HCT116 (cell line): ENCODE measurements around the gene GIT1. TPM values are rescaled to one million over a fixed set of nuclear protein-coding genes. Genes with fewer than 3 reads are reported as not detected.

Experiments
- ATAC-seq: fragments of 200-7000 bp; cut with Tn5 transposase; 2 replicates; pipeline ENCODE4 v1.9.1; 2020; ENCODE audit warnings: mild to moderate bottlenecking, moderate library complexity
- BruUV-seq: library from RNA; stranded (reverse); fragments of 400-500 nt; replicated peaks from 2 replicates; lab custom pipeline; 2021; lab: Mats Ljungman, UMichigan
- CTCF ChIA-PET: fragments of 300-600 bp; sonication (Branson Sonifier 250); formaldehyde crosslinking; loops from one replicate; lab custom pipeline; 2021; ENCODE audit warnings: antibody characterized with exemption; lab: Charles Lee
- POLR2A ChIA-PET: fragments of 300-600, 350-600 bp; sonication (Branson Sonifier 250); formaldehyde crosslinking; loops from one replicate; lab custom pipeline; 2021; ENCODE audit warnings: antibody characterized with exemption; lab: Charles Lee
- RAD21 ChIA-PET, 2 experiments: fragments of 300-600 bp; sonication (Branson Sonifier 250); formaldehyde crosslinking; loops; one replicate each; lab custom pipeline; 2023; ENCODE audit warnings: low total read pairs in 2 of 2; ENCODE audit not compliant: uncharacterized antibody in 2 of 2, unreplicated experiment in 2 of 2, low non-redundant PET in 1 of 2; lab: Charles Lee
- DNase-seq: peaks from one replicate; pipeline ENCODE4 v3.0.0-alpha.2; 2010; ENCODE audit warnings: low read depth, low spot score
- H2AFZ ChIP-seq: fragments of 200-600 bp; shearing (Covaris generic), sonication (generic); 2 replicates; pipeline ENCODE4 v1.6.1; 2017; ENCODE audit warnings: low read depth, mixed run types, mixed read lengths, antibody characterized with exemption, low read length; ENCODE audit not compliant: poor library complexity, severe bottlenecking
- H3K27ac ChIP-seq: 2 replicates; pipeline ENCODE4 v1.5.1; 2012; ENCODE audit warnings: low read depth, low read length
- H3K27me3 ChIP-seq: fragments of 200-600 bp; sonication (generic); 2 replicates; pipeline ENCODE4 v1.6.1; 2016; ENCODE audit warnings: mixed run types, low read length, mixed read lengths; ENCODE audit not compliant: insufficient read depth
- H3K36me3 ChIP-seq, 2 experiments: fragments of 200-500 bp in 1 of 2; fragments of 200-600 bp in 1 of 2; sonication (Bioruptor generic) in 1 of 2; sonication (generic) in 1 of 2; 2 replicates each; pipeline versions ENCODE4 v1.5.1 to v1.6.1; 2014 to 2016; ENCODE audit warnings: low read length in 2 of 2, inconsistent platforms in 1 of 2, mixed read lengths in 1 of 2, mixed run types in 1 of 2; ENCODE audit not compliant: insufficient read depth in 2 of 2, control insufficient read depth in 1 of 2
- H3K4me1 ChIP-seq, 2 experiments: fragments of 200-600 bp in 1 of 2; sonication (generic) in 1 of 2; 2 replicates each; pipeline versions ENCODE4 v1.5.1 to v1.6.1; 2012 to 2017; ENCODE audit warnings: low read length in 2 of 2, inconsistent platforms in 1 of 2, mild to moderate bottlenecking in 1 of 2, mixed read lengths in 1 of 2, mixed run types in 1 of 2, moderate library complexity in 1 of 2; ENCODE audit not compliant: insufficient read depth in 2 of 2, control insufficient read depth in 1 of 2
- H3K4me2 ChIP-seq: fragments of 200-600 bp; sonication (generic); 2 replicates; pipeline ENCODE4 v1.6.1; 2017; ENCODE audit warnings: mixed run types, low read length, mixed read lengths
- H3K4me3 ChIP-seq, 2 experiments: fragments of 200-600 bp in 1 of 2; sonication (generic) in 1 of 2; replicated peaks in 1 of 2; 2 replicates each; pipeline ENCODE4 v1.5.1; 2011 to 2016; ENCODE audit warnings: low read length in 2 of 2, control low read depth in 1 of 2, low read depth in 1 of 2, mild to moderate bottlenecking in 1 of 2, mixed read lengths in 1 of 2, mixed run types in 1 of 2
- H3K79me2 ChIP-seq: fragments of 200-600 bp; sonication (generic); 2 replicates; pipeline ENCODE4 v1.6.1; 2017; ENCODE audit warnings: mild to moderate bottlenecking, mixed run types, low read length, moderate library complexity, mixed read lengths; ENCODE audit not compliant: insufficient read depth
- H3K9ac ChIP-seq: fragments of 200-600 bp; sonication (generic); 2 replicates; pipeline ENCODE4 v1.6.1; 2016; ENCODE audit warnings: low read length, mixed read lengths
- H3K9me2 ChIP-seq: fragments of 200-600 bp; sonication (generic), shearing (Covaris generic); 2 replicates; pipeline ENCODE4 v1.6.1; 2017; ENCODE audit warnings: mixed run types, mild to moderate bottlenecking, moderate library complexity; ENCODE audit not compliant: insufficient read depth
- H3K9me3 ChIP-seq, 2 experiments: fragments of 200-500 bp in 1 of 2; fragments of 200-600 bp in 1 of 2; sonication (Bioruptor generic) in 1 of 2; sonication (generic) in 1 of 2; 2 replicates each; pipeline ENCODE4 v1.6.1; 2014 to 2017; ENCODE audit warnings: low read length in 2 of 2, mixed read lengths in 2 of 2, inconsistent platforms in 1 of 2, low read depth in 1 of 2, mild to moderate bottlenecking in 1 of 2, mixed run types in 1 of 2, moderate library complexity in 1 of 2; ENCODE audit not compliant: control insufficient read depth in 1 of 2, insufficient read depth in 1 of 2
- H4K20me1 ChIP-seq: fragments of 200-600 bp; sonication (generic), shearing (Covaris generic); 2 replicates; pipeline ENCODE4 v1.6.1; 2017; ENCODE audit warnings: mixed run types, mild to moderate bottlenecking, moderate library complexity; ENCODE audit not compliant: insufficient read depth
- CBX3 ChIP-seq: IDR thresholded peaks from 2 replicates; pipeline ENCODE4 v1.6.1; 2012; ENCODE audit warnings: low read depth
- EGR1 ChIP-seq: IDR thresholded peaks from 2 replicates; pipeline ENCODE4 v1.6.1; 2012; ENCODE audit warnings: low read depth
- EZH2 ChIP-seq: fragments of 200-600 bp; sonication (generic); IDR thresholded peaks from 2 replicates; pipeline ENCODE4 v1.6.1; 2017; ENCODE audit warnings: antibody characterized with exemption, mixed run types
- EZH2phosphoT487 ChIP-seq: fragments of 200-600 bp; IDR thresholded peaks from 2 replicates; pipeline ENCODE4 v1.6.1; 2018; ENCODE audit warnings: antibody characterized with exemption, borderline replicate concordance
- FOSL1 ChIP-seq: IDR thresholded peaks from 2 replicates; pipeline ENCODE4 v1.6.1; 2012; ENCODE audit warnings: low read depth
- JUND ChIP-seq: IDR thresholded peaks from 2 replicates; pipeline ENCODE4 v1.6.1; 2012
- POLR2A ChIP-seq: IDR thresholded peaks from 2 replicates; pipeline ENCODE4 v1.7.0; 2011; ENCODE audit warnings: borderline replicate concordance; ENCODE audit not compliant: insufficient read depth, insufficient read length; ENCODE audit errors: extremely low read depth
- POLR2AphosphoS5 ChIP-seq: IDR thresholded peaks from 2 replicates; pipeline ENCODE4 v1.6.1; 2011; ENCODE audit warnings: mild to moderate bottlenecking, low read depth, low read length, moderate library complexity
- RAD21 ChIP-seq: IDR thresholded peaks from 2 replicates; pipeline ENCODE4 v1.6.1; 2012; ENCODE audit warnings: low read depth, mild to moderate bottlenecking
- SIN3A ChIP-seq: IDR thresholded peaks from 2 replicates; pipeline ENCODE4 v1.6.1; 2012; ENCODE audit warnings: low read depth
- SRF ChIP-seq: IDR thresholded peaks from 2 replicates; pipeline ENCODE4 v1.6.1; 2012; ENCODE audit warnings: low read depth
- TCF7L2 ChIP-seq: IDR thresholded peaks from 2 replicates; pipeline ENCODE4 v1.7.0; 2011; ENCODE audit warnings: borderline replicate concordance, inconsistent platforms; ENCODE audit not compliant: insufficient read depth, insufficient read length; ENCODE audit errors: extremely low read depth
- YY1 ChIP-seq: IDR thresholded peaks from 2 replicates; pipeline ENCODE4 v1.6.1; 2011; ENCODE audit warnings: low read length, low read depth, moderate library complexity, mild to moderate bottlenecking; ENCODE audit not compliant: insufficient replicate concordance; ENCODE audit errors: extremely low read depth
- ZFX ChIP-seq: fragments of 450-650 bp; IDR thresholded peaks from 2 replicates; pipeline ENCODE4 v1.6.1; 2017
- ZNF274 ChIP-seq: fragments of 200-500 bp; sonication (Bioruptor generic); IDR thresholded peaks from 2 replicates; pipeline ENCODE4 v1.6.1; 2014; ENCODE audit warnings: mild to moderate bottlenecking, low read depth, low read length, inconsistent platforms
- intact Hi-C: fragments of 100-400 bp; cut with micrococcal nuclease; formaldehyde crosslinking; loops from 2 replicates; pipeline ENCODE4 v1.10.0; 2022
- total RNA-seq: library from RNA; stranded (reverse); gene quantifications from one replicate; pipeline ENCODE4 v1.2.1, GENCODE V29; 2021; ENCODE audit not compliant: unreplicated experiment
- TF ChIP-seq, protein P1 (sequence below): IDR thresholded peaks from 2 replicates; pipeline ENCODE4 v1.6.1; 2012; ENCODE audit warnings: low read depth
- TF ChIP-seq, protein P2 (sequence below), 3 experiments: fragments of 200-600 bp in 1 of 3; sonication (generic) in 1 of 3; IDR thresholded peaks in 2 of 3; conservative IDR thresholded peaks in 1 of 3; 2 replicates each; pipeline ENCODE4 v1.5.1; 2012 to 2017; ENCODE audit warnings: low read depth in 2 of 3, low read length in 2 of 3, antibody characterized with exemption in 1 of 3, borderline replicate concordance in 1 of 3, control low read depth in 1 of 3, mild to moderate bottlenecking in 1 of 3, mixed read lengths in 1 of 3, mixed run types in 1 of 3, moderate library complexity in 1 of 3; ENCODE audit not compliant: insufficient read depth in 1 of 3
- TF ChIP-seq, protein P3 (sequence below): IDR thresholded peaks from 2 replicates; pipeline ENCODE4 v1.6.1; 2012
- TF ChIP-seq, protein P4 (sequence below): IDR thresholded peaks from 2 replicates; pipeline ENCODE4 v1.6.1; 2011; ENCODE audit warnings: mild to moderate bottlenecking, low read length, moderate library complexity; ENCODE audit not compliant: insufficient replicate concordance; ENCODE audit errors: extremely low read depth

GIT1 gene
- total RNA-seq, 1 experiment from 2014 or later = 76.5 TPM

DNA sequence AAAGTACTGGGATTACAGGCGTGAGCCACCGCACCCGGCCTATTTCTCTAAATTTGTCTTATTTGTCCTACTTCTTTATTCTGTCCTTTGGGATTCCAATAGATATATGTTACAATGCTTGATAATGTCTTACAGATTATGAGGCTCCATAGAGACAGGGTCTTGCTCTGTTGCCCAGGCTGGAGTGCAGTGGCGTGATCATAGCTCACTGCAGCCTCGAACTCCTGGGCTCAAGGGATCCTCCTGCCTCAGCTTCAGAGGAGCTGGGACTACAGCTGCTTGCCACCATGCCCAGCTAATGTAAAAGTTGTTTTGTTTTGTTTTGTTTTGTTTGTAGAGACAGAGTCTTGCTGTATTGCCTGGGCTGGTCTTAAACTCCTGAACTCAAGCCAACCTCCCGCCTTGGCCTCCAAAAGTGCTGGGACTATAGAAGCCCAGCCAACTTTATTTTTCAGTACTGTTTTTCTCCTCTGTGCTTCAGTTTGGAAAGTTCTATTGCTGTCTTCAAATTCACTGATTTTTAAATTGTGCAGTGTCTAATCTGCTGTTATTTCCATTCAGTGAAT lies 13.7 kb upstream of the GIT1 start:
- Histone ChIP-seq H4K20me1 (no peaks in the 10 kb centered on the region), H3K9me2 (no peaks in the 10 kb centered on the region), H2AFZ (no peak overlapping the region), H3K4me3 (no peak overlapping the region), H3K4me2 (no peak overlapping the region), H3K36me3 (no peaks in the 10 kb centered on the region), H3K4me1 (no peaks in the 10 kb centered on the region), H3K27ac (no peak overlapping the region), H3K9me3 (no peaks in the 10 kb centered on the region), H3K9ac (no peak overlapping the region), H3K27me3 (no peaks in the 10 kb centered on the region), H3K79me2 (peaks cover 25% of the 10 kb centered on the region)
- POLR2A ChIA-PET = no interaction called here
- BruUV-seq = no TSS peak
- ATAC-seq (no peak), DNase-seq (no peak)
- CTCF ChIA-PET = no interaction called here
- TF ChIP-seq YY1 (no peak), FOSL1 (no peak), SIN3A (no peak), POLR2AphosphoS5 (no peak), ZFX (no peak), EZH2phosphoT487 (no peak), EGR1 (no peak), ZNF274 (no peak), EZH2 (no peak), JUND (no peak), POLR2A (no peak), TCF7L2 (no peak), RAD21 (no peak), SRF (no peak), CBX3 (no peak)
- TF ChIP-seq, protein P1, sequence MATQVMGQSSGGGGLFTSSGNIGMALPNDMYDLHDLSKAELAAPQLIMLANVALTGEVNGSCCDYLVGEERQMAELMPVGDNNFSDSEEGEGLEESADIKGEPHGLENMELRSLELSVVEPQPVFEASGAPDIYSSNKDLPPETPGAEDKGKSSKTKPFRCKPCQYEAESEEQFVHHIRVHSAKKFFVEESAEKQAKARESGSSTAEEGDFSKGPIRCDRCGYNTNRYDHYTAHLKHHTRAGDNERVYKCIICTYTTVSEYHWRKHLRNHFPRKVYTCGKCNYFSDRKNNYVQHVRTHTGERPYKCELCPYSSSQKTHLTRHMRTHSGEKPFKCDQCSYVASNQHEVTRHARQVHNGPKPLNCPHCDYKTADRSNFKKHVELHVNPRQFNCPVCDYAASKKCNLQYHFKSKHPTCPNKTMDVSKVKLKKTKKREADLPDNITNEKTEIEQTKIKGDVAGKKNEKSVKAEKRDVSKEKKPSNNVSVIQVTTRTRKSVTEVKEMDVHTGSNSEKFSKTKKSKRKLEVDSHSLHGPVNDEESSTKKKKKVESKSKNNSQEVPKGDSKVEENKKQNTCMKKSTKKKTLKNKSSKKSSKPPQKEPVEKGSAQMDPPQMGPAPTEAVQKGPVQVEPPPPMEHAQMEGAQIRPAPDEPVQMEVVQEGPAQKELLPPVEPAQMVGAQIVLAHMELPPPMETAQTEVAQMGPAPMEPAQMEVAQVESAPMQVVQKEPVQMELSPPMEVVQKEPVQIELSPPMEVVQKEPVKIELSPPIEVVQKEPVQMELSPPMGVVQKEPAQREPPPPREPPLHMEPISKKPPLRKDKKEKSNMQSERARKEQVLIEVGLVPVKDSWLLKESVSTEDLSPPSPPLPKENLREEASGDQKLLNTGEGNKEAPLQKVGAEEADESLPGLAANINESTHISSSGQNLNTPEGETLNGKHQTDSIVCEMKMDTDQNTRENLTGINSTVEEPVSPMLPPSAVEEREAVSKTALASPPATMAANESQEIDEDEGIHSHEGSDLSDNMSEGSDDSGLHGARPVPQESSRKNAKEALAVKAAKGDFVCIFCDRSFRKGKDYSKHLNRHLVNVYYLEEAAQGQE = no peak
- TF ChIP-seq, protein P2, sequence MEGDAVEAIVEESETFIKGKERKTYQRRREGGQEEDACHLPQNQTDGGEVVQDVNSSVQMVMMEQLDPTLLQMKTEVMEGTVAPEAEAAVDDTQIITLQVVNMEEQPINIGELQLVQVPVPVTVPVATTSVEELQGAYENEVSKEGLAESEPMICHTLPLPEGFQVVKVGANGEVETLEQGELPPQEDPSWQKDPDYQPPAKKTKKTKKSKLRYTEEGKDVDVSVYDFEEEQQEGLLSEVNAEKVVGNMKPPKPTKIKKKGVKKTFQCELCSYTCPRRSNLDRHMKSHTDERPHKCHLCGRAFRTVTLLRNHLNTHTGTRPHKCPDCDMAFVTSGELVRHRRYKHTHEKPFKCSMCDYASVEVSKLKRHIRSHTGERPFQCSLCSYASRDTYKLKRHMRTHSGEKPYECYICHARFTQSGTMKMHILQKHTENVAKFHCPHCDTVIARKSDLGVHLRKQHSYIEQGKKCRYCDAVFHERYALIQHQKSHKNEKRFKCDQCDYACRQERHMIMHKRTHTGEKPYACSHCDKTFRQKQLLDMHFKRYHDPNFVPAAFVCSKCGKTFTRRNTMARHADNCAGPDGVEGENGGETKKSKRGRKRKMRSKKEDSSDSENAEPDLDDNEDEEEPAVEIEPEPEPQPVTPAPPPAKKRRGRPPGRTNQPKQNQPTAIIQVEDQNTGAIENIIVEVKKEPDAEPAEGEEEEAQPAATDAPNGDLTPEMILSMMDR (IDR thresholded peaks at IDR 0.05 in 2 of 3, conservative IDR thresholded peaks at IDR 0.05 in 1 of 3; ENCODE audit: borderline replicate concordance in 1 of 3, insufficient read depth in 1 of 3, low read depth in 2 of 3, low read length in 2 of 3) = no peak
- TF ChIP-seq, protein P3, sequence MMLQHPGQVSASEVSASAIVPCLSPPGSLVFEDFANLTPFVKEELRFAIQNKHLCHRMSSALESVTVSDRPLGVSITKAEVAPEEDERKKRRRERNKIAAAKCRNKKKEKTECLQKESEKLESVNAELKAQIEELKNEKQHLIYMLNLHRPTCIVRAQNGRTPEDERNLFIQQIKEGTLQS = no peak
- TF ChIP-seq, protein P4, sequence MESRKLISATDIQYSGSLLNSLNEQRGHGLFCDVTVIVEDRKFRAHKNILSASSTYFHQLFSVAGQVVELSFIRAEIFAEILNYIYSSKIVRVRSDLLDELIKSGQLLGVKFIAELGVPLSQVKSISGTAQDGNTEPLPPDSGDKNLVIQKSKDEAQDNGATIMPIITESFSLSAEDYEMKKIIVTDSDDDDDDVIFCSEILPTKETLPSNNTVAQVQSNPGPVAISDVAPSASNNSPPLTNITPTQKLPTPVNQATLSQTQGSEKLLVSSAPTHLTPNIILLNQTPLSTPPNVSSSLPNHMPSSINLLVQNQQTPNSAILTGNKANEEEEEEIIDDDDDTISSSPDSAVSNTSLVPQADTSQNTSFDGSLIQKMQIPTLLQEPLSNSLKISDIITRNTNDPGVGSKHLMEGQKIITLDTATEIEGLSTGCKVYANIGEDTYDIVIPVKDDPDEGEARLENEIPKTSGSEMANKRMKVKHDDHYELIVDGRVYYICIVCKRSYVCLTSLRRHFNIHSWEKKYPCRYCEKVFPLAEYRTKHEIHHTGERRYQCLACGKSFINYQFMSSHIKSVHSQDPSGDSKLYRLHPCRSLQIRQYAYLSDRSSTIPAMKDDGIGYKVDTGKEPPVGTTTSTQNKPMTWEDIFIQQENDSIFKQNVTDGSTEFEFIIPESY = no peak
- RAD21 ChIA-PET = no interaction called here
- intact Hi-C loops = no loop called here
